Measurements from ENCODE around the gene WFDC6. TPM values are rescaled to one million over a fixed set of nuclear protein-coding genes. Genes with fewer than 3 reads are reported as not detected.

WFDC6 gene
- total RNA-seq, 2 experiments from 2014 or later: not detected

GRCh38 chr20:45489083-45489531, 50.2 kb downstream of the WFDC6 start:
- no peak overlapping the region for H3K4me3 Mint-ChIP-seq
- no peak overlapping the region for H3K27ac Mint-ChIP-seq
- H3K27me3 Mint-ChIP-seq (ENCODE audit: low read depth): peaks cover 31% of the 10 kb centered on the region
- POLR2A ChIA-PET: no interaction called here
- H3K36me3 Mint-ChIP-seq (ENCODE audit: low read depth): no peaks in the 10 kb centered on the region
- CTCF ChIA-PET: interaction anchor here (1.1 kb wide), 1 partner anchor 282 kb away, joined by 4 read pairs; no protein-coding TSS in a partner anchor
- no peaks in the 10 kb centered on the region for H3K4me1 Mint-ChIP-seq (ENCODE audit: low read depth)
- H3K9me3 Mint-ChIP-seq (ENCODE audit: insufficient read depth): no peaks in the 10 kb centered on the region
- DNase-seq (no peak), ATAC-seq (no peak)

GRCh38 chr20:45487231-45487635, 52.0 kb downstream of the WFDC6 start:
- ChIA-PET CTCF (no interaction called here), POLR2A (no interaction called here)
- Mint-ChIP-seq H3K36me3 (ENCODE audit: low read depth) (no peaks in the 10 kb centered on the region), H3K4me1 (ENCODE audit: low read depth) (no peaks in the 10 kb centered on the region), H3K27ac (no peak overlapping the region), H3K9me3 (ENCODE audit: insufficient read depth) (no peaks in the 10 kb centered on the region), H3K27me3 (ENCODE audit: low read depth) (peaks cover 33% of the 10 kb centered on the region), H3K4me3 (no peak overlapping the region)
- DNase-seq: no peak
- no peak for ATAC-seq

GRCh38 chr20:45485388-45485787, 53.9 kb downstream of the WFDC6 start:
- Mint-ChIP-seq H3K27ac (no peak overlapping the region), H3K27me3 (ENCODE audit: low read depth) (peaks cover 42% of the 10 kb centered on the region), H3K36me3 (ENCODE audit: low read depth) (no peaks in the 10 kb centered on the region), H3K4me1 (ENCODE audit: low read depth) (no peaks in the 10 kb centered on the region), H3K9me3 (ENCODE audit: insufficient read depth) (no peaks in the 10 kb centered on the region), H3K4me3 (no peak overlapping the region)
- ATAC-seq (no peak), DNase-seq (no peak)
- ChIA-PET POLR2A (interaction anchor here (0.6 kb wide), 1 partner anchor 282 kb away, joined by 3 read pairs; no protein-coding TSS in a partner anchor), CTCF (interaction anchor here (0.6 to 2.0 kb wide), 8 partner anchors 16 to 286 kb away, joined by 3 to 6 read pairs (median 3); partner anchors contain the start of gene WFDC2)

- Mint-ChIP-seq H3K4me1 (ENCODE audit: low read depth) (no peaks in the 10 kb centered on the region), H3K27me3 (ENCODE audit: low read depth) (peaks cover 42% of the 10 kb centered on the region), H3K9me3 (ENCODE audit: insufficient read depth) (no peaks in the 10 kb centered on the region), H3K36me3 (ENCODE audit: low read depth) (no peaks in the 10 kb centered on the region), H3K27ac (no peak overlapping the region), H3K4me3 (no peak overlapping the region)
- no peak for ATAC-seq
- ChIA-PET CTCF (interaction anchor here (0.9 to 2.0 kb wide), 3 partner anchors 111 to 286 kb away, joined by 3 to 6 read pairs (median 6); no protein-coding TSS in a partner anchor), POLR2A (no interaction called here)
- no peak for DNase-seq
Observed at GRCh38 chr20:45484676-45485075, 54.6 kb downstream of the WFDC6 start.

Other genes with a start within 250 kb of the WFDC6 start
- not detected for gene RBPJL, start 232.6 kb downstream of the WFDC6 start, total RNA-seq
- under 1 TPM in 1 of 2 experiments, not detected in 1; 0.39 TPM for gene MATN4, start 231.2 kb downstream of the WFDC6 start, total RNA-seq
- 1 to 10 TPM; 6.6 to 6.7 TPM for gene SDC4, start 191.1 kb downstream of the WFDC6 start, total RNA-seq
- gene SYS1, start 176.3 kb downstream of the WFDC6 start, total RNA-seq: 10 to 100 TPM; 28.0 to 30.8 TPM
- under 1 TPM in 1 of 2 experiments, not detected in 1; 0.16 TPM for gene TP53TG5, start 161.2 kb downstream of the WFDC6 start, total RNA-seq
- 1 to 10 TPM; 8.1 to 10.0 TPM for gene DBNDD2, start 131.2 kb downstream of the WFDC6 start, total RNA-seq
- 10 to 100 TPM; 59.6 to 62.4 TPM for gene PIGT, start 123.3 kb downstream of the WFDC6 start, total RNA-seq
- not detected for gene WFDC2, start 69.7 kb downstream of the WFDC6 start, total RNA-seq
- gene SPINT3, start 23.9 kb downstream of the WFDC6 start, total RNA-seq: not detected
- gene EPPIN, start 7.9 kb upstream of the WFDC6 start, total RNA-seq: not detected
- gene WFDC8, start 39.8 kb upstream of the WFDC6 start, total RNA-seq: not detected
- gene WFDC10A, start 90.3 kb upstream of the WFDC6 start, total RNA-seq: not detected
- gene WFDC9, start 91.8 kb upstream of the WFDC6 start, total RNA-seq: not detected
- gene WFDC11, start 130.8 kb upstream of the WFDC6 start, total RNA-seq: not detected
- not detected for gene WFDC13, start 162.6 kb upstream of the WFDC6 start, total RNA-seq
- not detected for gene WFDC10B, start 165.5 kb upstream of the WFDC6 start, total RNA-seq
- gene SPINT4, start 182.9 kb upstream of the WFDC6 start, total RNA-seq: not detected

All from activated CD8-positive, alpha-beta T cell treated with anti-CD3 and anti-CD28 coated beads, Interleukin-2, amount 10 ng/mL, durations not matched to agents 7 days and 5 days (primary cell).